Mucosa of stomach (tissue), 1 donor: Measurements from ENCODE around the gene SLC16A5.

Experiments
- H3K27me3 ChIP-seq: one replicate; pipeline ENCODE4 v1.7.0; 2013; ENCODE audit warnings: mild to moderate bottlenecking, low read length; ENCODE audit not compliant: control insufficient read depth, insufficient read depth
- H3K36me3 ChIP-seq: one replicate; pipeline ENCODE4 v1.7.0; 2013; ENCODE audit warnings: low read length; ENCODE audit not compliant: control insufficient read depth, insufficient read depth
- H3K4me1 ChIP-seq: one replicate; pipeline ENCODE4 v1.7.0; 2013; ENCODE audit warnings: mild to moderate bottlenecking, low read length; ENCODE audit not compliant: control insufficient read depth, insufficient read depth
- H3K4me3 ChIP-seq: one replicate; pipeline ENCODE4 v1.7.0; 2013; ENCODE audit warnings: low read length
- H3K9ac ChIP-seq: one replicate; pipeline ENCODE4 v1.7.0; 2013; ENCODE audit warnings: mild to moderate bottlenecking, low read length, moderate library complexity
- H3K9me3 ChIP-seq: one replicate; pipeline ENCODE4 v1.7.0; 2013; ENCODE audit warnings: mild to moderate bottlenecking, low read length, moderate library complexity; ENCODE audit not compliant: control insufficient read depth
- donor health status: Pancreatic carcinoma.

Gene SLC16A5

GRCh38 chr17:75078284-75079022 lies 9.3 kb upstream of the SLC16A5 start:
- H3K36me3 ChIP-seq, result no peaks in the 10 kb centered on the region
- no peaks in the 10 kb centered on the region for H3K9me3 ChIP-seq
- H3K4me1 ChIP-seq, result peaks cover 32% of the 10 kb centered on the region
- peak overlapping the region; percentile 40 for H3K9ac ChIP-seq
- H3K27me3 ChIP-seq, result no peaks in the 10 kb centered on the region
- H3K4me3 ChIP-seq, result no peak overlapping the region

- H3K4me3 ChIP-seq, result no peak overlapping the region
- H3K36me3 ChIP-seq, result no peaks in the 10 kb centered on the region
- no peaks in the 10 kb centered on the region for H3K9me3 ChIP-seq
- no peaks in the 10 kb centered on the region for H3K27me3 ChIP-seq
- H3K4me1 ChIP-seq, result peaks cover 36% of the 10 kb centered on the region
- peak overlapping the region; percentile 40 for H3K9ac ChIP-seq
Measured at GRCh38 chr17:75079023-75079373, 8.8 kb upstream of the SLC16A5 start.

GRCh38 chr17:75081611-75082540 lies 5.9 kb upstream of the SLC16A5 start:
- H3K9me3 ChIP-seq, result no peaks in the 10 kb centered on the region
- H3K27me3 ChIP-seq, result no peaks in the 10 kb centered on the region
- no peaks in the 10 kb centered on the region for H3K36me3 ChIP-seq
- no peak overlapping the region for H3K4me3 ChIP-seq
- peaks cover 50% of the 10 kb centered on the region for H3K4me1 ChIP-seq
- no peak overlapping the region for H3K9ac ChIP-seq

GRCh38 chr17:75082683-75083082 lies 5.1 kb upstream of the SLC16A5 start:
- H3K36me3 ChIP-seq, result no peaks in the 10 kb centered on the region
- no peak overlapping the region for H3K4me3 ChIP-seq
- no peaks in the 10 kb centered on the region for H3K27me3 ChIP-seq
- H3K9ac ChIP-seq, result no peak overlapping the region
- peaks cover 49% of the 10 kb centered on the region for H3K4me1 ChIP-seq
- no peaks in the 10 kb centered on the region for H3K9me3 ChIP-seq

GRCh38 chr17:75084039-75084660 lies 3.6 kb upstream of the SLC16A5 start:
- no peak overlapping the region for H3K9ac ChIP-seq
- no peaks in the 10 kb centered on the region for H3K36me3 ChIP-seq
- no peaks in the 10 kb centered on the region for H3K27me3 ChIP-seq
- no peak overlapping the region for H3K4me3 ChIP-seq
- no peaks in the 10 kb centered on the region for H3K9me3 ChIP-seq
- H3K4me1 ChIP-seq, result peaks cover 49% of the 10 kb centered on the region

- Histone ChIP-seq H3K9me3 (no peaks in the 10 kb centered on the region), H3K36me3 (no peaks in the 10 kb centered on the region), H3K9ac (no peak overlapping the region), H3K4me1 (peaks cover 66% of the 10 kb centered on the region), H3K27me3 (no peaks in the 10 kb centered on the region), H3K4me3 (no peak overlapping the region)
Measured at GRCh38 chr17:75086496-75087181, 1.1 kb upstream of the SLC16A5 start.

- Histone ChIP-seq H3K9ac (peak overlapping the region; percentile 93), H3K4me3 (peak overlapping the region; percentile 47)
Measured at GRCh38 chr17:75087182-75087557, 584 bp upstream of the SLC16A5 start.

GRCh38 chr17:75088465-75089417 lies 987 bp downstream of the SLC16A5 start:
- no peaks in the 10 kb centered on the region for H3K27me3 ChIP-seq
- peak overlapping the region; percentile 47 for H3K4me3 ChIP-seq
- H3K36me3 ChIP-seq, result no peaks in the 10 kb centered on the region
- peak overlapping the region; percentile 93 for H3K9ac ChIP-seq
- H3K4me1 ChIP-seq, result peaks cover 86% of the 10 kb centered on the region
- H3K9me3 ChIP-seq, result no peaks in the 10 kb centered on the region

More at GRCh38 chr17:75087182-75087557, 584 bp upstream of the SLC16A5 start:
- H3K36me3 ChIP-seq, result no peaks in the 10 kb centered on the region
- no peaks in the 10 kb centered on the region for H3K27me3 ChIP-seq
- peaks cover 71% of the 10 kb centered on the region for H3K4me1 ChIP-seq
- no peaks in the 10 kb centered on the region for H3K9me3 ChIP-seq

GRCh38 chr17:75090871-75091854 lies 3.4 kb downstream of the SLC16A5 start:
- Histone ChIP-seq H3K4me3 (peak overlapping the region; percentile 5), H3K36me3 (no peaks in the 10 kb centered on the region), H3K9me3 (no peaks in the 10 kb centered on the region), H3K4me1 (peaks cover 96% of the 10 kb centered on the region), H3K9ac (peak overlapping the region; percentile 61), H3K27me3 (no peaks in the 10 kb centered on the region)

GRCh38 chr17:75091855-75092327 lies 4.1 kb downstream of the SLC16A5 start:
- Histone ChIP-seq H3K4me1 (peaks cover 95% of the 10 kb centered on the region), H3K27me3 (no peaks in the 10 kb centered on the region), H3K9ac (peak overlapping the region; percentile 61), H3K4me3 (peak overlapping the region; percentile 5), H3K9me3 (no peaks in the 10 kb centered on the region), H3K36me3 (no peaks in the 10 kb centered on the region)
